IPS-18c (cell line): ENCODE data around the gene ZNF470.
A peak's percentile ranks its signal among the peaks of the same experiment; 100 is the strongest.

Experiments used
- H3K4me3 ChIP-seq: 2 replicates; pipeline ENCODE4 v1.7.0; 2013; ENCODE audit warnings: low read depth, mild to moderate bottlenecking, low read length, moderate library complexity; ENCODE audit not compliant: insufficient read depth
- H3K9me3 ChIP-seq: one replicate; pipeline ENCODE4 v1.6.1; 2013; ENCODE audit warnings: mild to moderate bottlenecking, low read length, moderate library complexity; ENCODE audit not compliant: control insufficient read depth, insufficient read depth

The ZNF470 gene

GRCh38 chr19:56567274-56568120 lies at the start of gene ZNF470:
ZNF470 (plus strand) TSS chr19:56567468; CDS start chr19:56570312, 2,844 bp downstream.
- Histone ChIP-seq H3K4me3 (peak within 1 kb of the TSS; percentile 95), H3K9me3 (peaks cover 18% of the 10 kb centered on the region)

- Histone ChIP-seq H3K4me3 (no peak overlapping the region), H3K9me3 (peaks cover 21% of the 10 kb centered on the region)
These were observed 41.9 kb upstream of the ZNF470 start for GRCh38 chr19:56525214-56525860.

- Histone ChIP-seq H3K4me3 (peak overlapping the region; percentile 86), H3K9me3 (peaks cover 9% of the 10 kb centered on the region)
These were observed 29.8 kb upstream of the ZNF470 start for GRCh38 chr19:56537442-56537841.

- peaks cover 9% of the 10 kb centered on the region for H3K9me3 ChIP-seq
These were observed 29.0 kb upstream of the ZNF470 start for GRCh38 chr19:56538254-56538760.

GRCh38 chr19:56538761-56539263 lies 28.5 kb upstream of the ZNF470 start, which contains the start of gene ZFP28:
ZFP28 (plus strand) TSS chr19:56538948; CDS start chr19:56539019, 71 bp downstream.
- peaks cover 7% of the 10 kb centered on the region for H3K9me3 ChIP-seq
- peak within 1 kb of the TSS; percentile 86 for H3K4me3 ChIP-seq

More at GRCh38 chr19:56538254-56538760, 29.0 kb upstream of the ZNF470 start:
- H3K4me3 ChIP-seq, result peak overlapping the region; percentile 86

- Histone ChIP-seq H3K9me3 (peaks cover 2% of the 10 kb centered on the region), H3K4me3 (no peak overlapping the region)
These were observed 23.5 kb upstream of the ZNF470 start for GRCh38 chr19:56543776-56544175.

GRCh38 chr19:56547535-56547934 lies 19.7 kb upstream of the ZNF470 start:
- Histone ChIP-seq H3K9me3 (no peaks in the 10 kb centered on the region), H3K4me3 (no peak overlapping the region)

- Histone ChIP-seq H3K4me3 (no peak overlapping the region), H3K9me3 (peaks cover 12% of the 10 kb centered on the region)
These were observed 12.9 kb upstream of the ZNF470 start for GRCh38 chr19:56554272-56554869.

GRCh38 chr19:56562766-56563165 lies 4.5 kb upstream of the ZNF470 start:
- Histone ChIP-seq H3K4me3 (no peak overlapping the region), H3K9me3 (peaks cover 12% of the 10 kb centered on the region)

GRCh38 chr19:56566904-56567273 lies 379 bp upstream of the ZNF470 start:
- Histone ChIP-seq H3K4me3 (peak overlapping the region; percentile 95), H3K9me3 (peaks cover 18% of the 10 kb centered on the region)

GRCh38 chr19:56572589-56572988 lies 5.3 kb downstream of the ZNF470 start:
- Histone ChIP-seq H3K4me3 (no peak overlapping the region), H3K9me3 (peaks cover 11% of the 10 kb centered on the region)

GRCh38 chr19:56573914-56574313 lies 6.6 kb downstream of the ZNF470 start:
- Histone ChIP-seq H3K4me3 (no peak overlapping the region), H3K9me3 (peaks cover 14% of the 10 kb centered on the region)

- Histone ChIP-seq H3K9me3 (peaks cover 13% of the 10 kb centered on the region), H3K4me3 (no peak overlapping the region)
These were observed 10.7 kb downstream of the ZNF470 start for GRCh38 chr19:56577719-56578602.

- peaks cover 5% of the 10 kb centered on the region for H3K9me3 ChIP-seq
- H3K4me3 ChIP-seq, result peak overlapping the region; percentile 82; the same call in 1 of the 2 replicates
These were observed 27.1 kb downstream of the ZNF470 start for GRCh38 chr19:56594446-56594782.

GRCh38 chr19:56594783-56595547 lies 27.7 kb downstream of the ZNF470 start, which contains the start of gene ZNF71:
ZNF71 (plus strand) TSS chr19:56595302; CDS start chr19:56601559, 6,257 bp downstream.
- Histone ChIP-seq H3K9me3 (peaks cover 5% of the 10 kb centered on the region), H3K4me3 (peak within 1 kb of the TSS; percentile 82)

GRCh38 chr19:56595548-56595899 lies 28.3 kb downstream of the ZNF470 start:
- Histone ChIP-seq H3K9me3 (peaks cover 5% of the 10 kb centered on the region), H3K4me3 (peak overlapping the region; percentile 82)
